CD8-positive, alpha-beta memory T cell (primary cell): ENCODE data around the gene CRNKL1. TPM values are rescaled to one million over a fixed set of nuclear protein-coding genes. Genes with fewer than 3 reads are reported as not detected.

Source experiments
- polyA plus RNA-seq: library from polyadenylated mRNA; unstranded; fragments of 300-500 nt; fragmentation: Illumina TruSeq; gene quantifications from one replicate; pipeline ENCODE4 v1.2.3, GENCODE V29; 2021
- total RNA-seq, 2 experiments: library from RNA; stranded (reverse); gene quantifications; one replicate each; pipeline ENCODE4 v1.2.3, GENCODE V29; 2021

CRNKL1 gene
- total and polyA plus RNA-seq, 3 experiments from 2014 or later = 15.3 to 29.4 (median 28.6) TPM

Other genes starting within 250 kb of the CRNKL1 start
- 10 to 100 TPM; 98.8 to 99.6 TPM for gene NAA20, start 35.1 kb downstream of the CRNKL1 start, total RNA-seq
- gene NAA20, start 35.1 kb downstream of the CRNKL1 start, polyA plus RNA-seq = 69.8 TPM
- not detected for gene CFAP61, start 66 bp upstream of the CRNKL1 start, total RNA-seq
- gene CFAP61, start 66 bp upstream of the CRNKL1 start, polyA plus RNA-seq = not detected